ENCODE results near the gene NELFA.

Gene NELFA

GRCh38 chr4:1991087-1991486, 17.7 kb downstream of the NELFA start:
- TF ChIP-seq ESRRG (CRISPR knock-in tag; IDR thresholded peaks at IDR 0.05) (no peak), SNAI2 (CRISPR knock-in tag; IDR thresholded peaks at IDR 0.05) (no peak), TCF4 (CRISPR knock-in tag; IDR thresholded peaks at IDR 0.05; ENCODE audit: borderline replicate concordance) (no peak), ISL1 (CRISPR knock-in tag; IDR thresholded peaks at IDR 0.05) (no peak), CSDC2 (CRISPR knock-in tag; IDR thresholded peaks at IDR 0.05) (no peak), POU6F1 (CRISPR knock-in tag; IDR thresholded peaks at IDR 0.05; ENCODE audit: borderline replicate concordance, low read depth) (no peak), PPARA (CRISPR knock-in tag; IDR thresholded peaks at IDR 0.05; ENCODE audit: borderline replicate concordance) (no peak), TSHZ2 (CRISPR knock-in tag; IDR thresholded peaks at IDR 0.05) (no peak), ZFP30 (CRISPR knock-in tag; IDR thresholded peaks at IDR 0.05) (no peak), ZFP3 (CRISPR knock-in tag; IDR thresholded peaks at IDR 0.05) (no peak), ZC3H10 (CRISPR knock-in tag; IDR thresholded peaks at IDR 0.05) (no peak), BACH2 (CRISPR knock-in tag; IDR thresholded peaks at IDR 0.05; ENCODE audit: borderline replicate concordance) (no peak), GLIS3 (CRISPR knock-in tag; IDR thresholded peaks at IDR 0.05) (no peak), ARNTL (CRISPR knock-in tag; IDR thresholded peaks at IDR 0.05; ENCODE audit: borderline replicate concordance, low read depth) (no peak), ZNF565 (CRISPR knock-in tag; conservative IDR thresholded peaks at IDR 0.05; ENCODE audit: low read depth) (no peak), CSRNP3 (CRISPR knock-in tag; IDR thresholded peaks at IDR 0.05) (no peak), ZNF70 (CRISPR knock-in tag; IDR thresholded peaks at IDR 0.05) (no peak), PATZ1 (CRISPR knock-in tag; IDR thresholded peaks at IDR 0.05; ENCODE audit: borderline replicate concordance) (no peak), CREB5 (CRISPR knock-in tag; IDR thresholded peaks at IDR 0.05; ENCODE audit: low read depth) (no peak)
- no peak for ATAC-seq

- no peak for ATAC-seq
- TF ChIP-seq PPARA (CRISPR knock-in tag; IDR thresholded peaks at IDR 0.05; ENCODE audit: borderline replicate concordance) (no peak), ZFP3 (CRISPR knock-in tag; IDR thresholded peaks at IDR 0.05) (no peak), ZC3H10 (CRISPR knock-in tag; IDR thresholded peaks at IDR 0.05) (no peak), ZFP30 (CRISPR knock-in tag; IDR thresholded peaks at IDR 0.05) (no peak), ISL1 (CRISPR knock-in tag; IDR thresholded peaks at IDR 0.05) (no peak), CREB5 (CRISPR knock-in tag; IDR thresholded peaks at IDR 0.05; ENCODE audit: low read depth) (no peak), CSRNP3 (CRISPR knock-in tag; IDR thresholded peaks at IDR 0.05) (no peak), TSHZ2 (CRISPR knock-in tag; IDR thresholded peaks at IDR 0.05) (no peak), ARNTL (CRISPR knock-in tag; IDR thresholded peaks at IDR 0.05; ENCODE audit: borderline replicate concordance, low read depth) (no peak), RARB (CRISPR knock-in tag; IDR thresholded peaks at IDR 0.05) (no peak), SNAI2 (CRISPR knock-in tag; IDR thresholded peaks at IDR 0.05) (no peak), OSR1 (CRISPR knock-in tag; IDR thresholded peaks at IDR 0.05) (no peak), GLIS3 (CRISPR knock-in tag; IDR thresholded peaks at IDR 0.05) (no peak)
Measured at GRCh38 chr4:1990676-1991075, 18.1 kb downstream of the NELFA start.
